Heart right ventricle (tissue), 16 donors: ENCODE results near the gene NUDT22. TPM values are rescaled to one million over a fixed set of nuclear protein-coding genes. Genes with fewer than 3 reads are reported as not detected.
A peak's percentile ranks its signal among the peaks of the same experiment; 100 is the strongest.

Experiments used
- ATAC-seq, 8 donors: fragments of 200-7000 bp; cut with Tn5 transposase; one replicate each; pipeline ENCODE4 v1.9.1; 2020; ENCODE audit warnings: mild to moderate bottlenecking in 8 of 8, moderate library complexity in 8 of 8, moderate number of reproducible peaks in 1 of 8
- DNase-seq, 2 donors: peaks; one replicate each; pipeline ENCODE4 v3.0.0-alpha.2; 2020
- H3K27ac ChIP-seq, 10 donors: fragments of 200-600 bp; sonication (generic) in 2 of 10; one replicate each; pipeline versions ENCODE4 v1.5.0 to v1.8.0; 2020 to 2022; ENCODE audit warnings: mild to moderate bottlenecking in 3 of 10
- H3K27me3 ChIP-seq, 7 donors: fragments of 200-600 bp; one replicate each; pipeline ENCODE4 v1.8.0; 2021 to 2022; ENCODE audit warnings: mild to moderate bottlenecking in 2 of 7
- H3K36me3 ChIP-seq, 9 donors: fragments of 200-600 bp; sonication (generic) in 1 of 9; one replicate each; pipeline versions ENCODE4 v1.5.0 to v1.8.0; 2020 to 2022; ENCODE audit warnings: mild to moderate bottlenecking in 2 of 9
- H3K4me1 ChIP-seq, 9 donors: fragments of 200-600 bp; sonication (generic) in 1 of 9; one replicate each; pipeline versions ENCODE4 v1.5.0 to v1.8.0; 2020 to 2022; ENCODE audit warnings: mild to moderate bottlenecking in 4 of 9
- H3K4me3 ChIP-seq, 10 donors: fragments of 200-600 bp; sonication (generic) in 2 of 10; one replicate each; pipeline versions ENCODE4 v1.5.0 to v1.8.0; 2020 to 2022; ENCODE audit warnings: mild to moderate bottlenecking in 7 of 10, moderate library complexity in 2 of 10
- H3K9me3 ChIP-seq, 11 donors: fragments of 200-600 bp in 10 of 11; sonication (generic) in 2 of 11; one replicate each; pipeline versions ENCODE4 v1.5.0 to v1.8.0; 2013 to 2022; ENCODE audit warnings: mild to moderate bottlenecking in 2 of 11, control low read depth in 1 of 11, moderate library complexity in 1 of 11
- CTCF ChIP-seq, 9 donors: fragments of 200-600 bp; sonication (generic) in 2 of 9; IDR thresholded peaks; one replicate each; pipeline versions ENCODE4 v1.5.0 to v1.8.0; 2021 to 2022; ENCODE audit warnings: antibody characterized with exemption in 9 of 9, mild to moderate bottlenecking in 5 of 9, moderate library complexity in 1 of 9
- WGBS, 2 donors: extraction: QIAGEN DNeasy Blood & Tissue Kit; methylation state at CpG; one replicate each; pipeline ENCODE4 v1.1.7; 2013; ENCODE audit warnings: inconsistent platforms in 1 of 2; 5-methylcytosine and 5-hydroxymethylcytosine counted together
- intact Hi-C, 10 donors: fragments of 100-400 bp; cut with DNase I; formaldehyde crosslinking; loops; one replicate each; pipeline versions ENCODE4 v1.11.1 to v1.14.2; 2022
- polyA plus RNA-seq, 2 donors: library from polyadenylated mRNA; stranded (reverse); fragments of 200-250 nt; gene quantifications; one replicate each; pipeline ENCODE4 v1.2.3, GENCODE V29; 2013
- total RNA-seq, 10 donors: library from RNA; stranded (reverse); fragmentation: NEBNext Ultra II Directional in 3 of 10; extraction: Animal tissue kit (Norgen Biotek cat#: 25700) in 3 of 10; gene quantifications; one replicate each; pipeline versions ENCODE4 v1.2.1 to v1.2.4, GENCODE V29; 2021 to 2023
- donor health status: Arrhythmogenic right ventricular cardiomyopathy.
- donor health status: ischemic (EF 13 %, LVEDD 7.1; RV severe dilation, severe dysfunction).
- donor health status: healthy with polysubstance abuse.
- donor health status: DM: no; HTN: yes; CAD: no.
- donor health status: DM: no; HTN: no; CAD: no.
- donor health status: ischemic (EF 25% LVEDD 6.9; RV normal size, moderate dysfunction).
- donor health status: ischemic (EF 25% LVEDD 5.7; RV mildly dilated, moderate dysfunction).
- donor health status: healthy.
- donor health status: DM: yes; HTN: yes; CAD: no.
- donor health status: Ischemic cardiomyopathy.
- donor health status: ischemic (EF 35%, LVEDD 5.7; RV mildly dilated, moderate dysfunction).
- donor health status: nonischemic (EF 11% LVEDD 7.7; RV severe dilation, severe dysfunction).
- donor health status: DM: yes; HTN: yes; CAD: no.
- donor health status: PGD.
- donor health status: ischemic (EF 29% LVEDD 5.4; RV normal size, mild dysfunction).
- donor health status: nonischemic (EF 23%, LVEDD 6.1; RV moderate dilation, normal function).

The NUDT22 gene
- total and polyA plus RNA-seq, 12 donors, result 57.3 to 95.2 (median 72.6) TPM

- peaks cover 0 to 46% (median 14%) of the 10 kb centered on the region in 9 donors for H3K36me3 ChIP-seq
- WGBS, 2 donors, result 0 to 1% methylated on average over 63 of the region's 63 CpGs
- peak; percentile 3 to 41 (median 6) for ATAC-seq
- H3K27me3 ChIP-seq, result no peaks in the 10 kb centered on the region
- intact Hi-C loops, result loop anchor here in 3 of 10 donors (1.0 to 2.0 kb wide), 2 partner anchors 29 kb away; no protein-coding TSS in a partner anchor
- peak in 3 of 9 donors; percentile 7 to 20 (median 17) for TF ChIP-seq CTCF (IDR thresholded peaks at IDR 0.05)
- DNase-seq, result peak; percentile 59 to 66
- peaks cover 15 to 66% (median 39%) of the 10 kb centered on the region in 9 donors for H3K4me1 ChIP-seq
- peak overlapping the region; percentile 90 to 100 (median 98) for H3K27ac ChIP-seq
- peak overlapping the region; percentile 73 to 99 (median 88) for H3K4me3 ChIP-seq
- no peaks in the 10 kb centered on the region for H3K9me3 ChIP-seq
Observed at GRCh38 chr11:64241491-64242374, 15.7 kb downstream of the NUDT22 start.

GRCh38 chr11:64243236-64243854 is 17.3 kb downstream of the NUDT22 start:
- H3K36me3 ChIP-seq, result peaks cover 0 to 32% (median 11%) of the 10 kb centered on the region in 9 donors
- H3K27ac ChIP-seq, result peak overlapping the region in 5 of 10 donors; percentile 10 to 98 (median 69)
- TF ChIP-seq CTCF (IDR thresholded peaks at IDR 0.05), result no peak
- 85% methylated on average over 8 of the region's 8 CpGs for WGBS, 2 donors
- no peak for DNase-seq
- ATAC-seq, result no peak
- H3K9me3 ChIP-seq, result no peaks in the 10 kb centered on the region
- H3K27me3 ChIP-seq, result no peaks in the 10 kb centered on the region
- intact Hi-C loops, result no loop called here
- H3K4me1 ChIP-seq, result peaks cover 19 to 65% (median 46%) of the 10 kb centered on the region in 9 donors
- peak overlapping the region in 2 of 10 donors; percentile 92 to 94 for H3K4me3 ChIP-seq

- intact Hi-C loops, result no loop called here
- 61 to 63% methylated on average over 5 of the region's 5 CpGs for WGBS, 2 donors
- H3K27ac ChIP-seq, result peak overlapping the region in 3 of 10 donors; percentile 12 to 98 (median 13)
Observed at GRCh38 chr11:64244107-64244506, 18.0 kb downstream of the NUDT22 start.

More at GRCh38 chr11:64244107-64244506, 18.0 kb downstream of the NUDT22 start:
- Histone ChIP-seq H3K36me3 (peaks cover 0 to 24% (median 3%) of the 10 kb centered on the region in 9 donors), H3K9me3 (no peaks in the 10 kb centered on the region), H3K4me1 (peaks cover 19 to 58% (median 46%) of the 10 kb centered on the region in 9 donors), H3K27me3 (no peaks in the 10 kb centered on the region), H3K4me3 (no peak overlapping the region)
- no peak for DNase-seq
- ATAC-seq, result no peak
- no peak for TF ChIP-seq CTCF (IDR thresholded peaks at IDR 0.05)
